GM23338 (cell line): Measurements from ENCODE around the gene LARGE1.

Source experiments
- CREB1 ChIP-seq: fragments of 250-450 bp; sonication (Bioruptor Pico); IDR thresholded peaks from 2 replicates; pipeline ENCODE4 v1.5.0; 2020; ENCODE audit warnings: low read depth, mild to moderate bottlenecking, moderate library complexity
- EZH2 ChIP-seq: fragments of 200-600 bp; sonication (generic); IDR thresholded peaks from one replicate; pipeline ENCODE4 v1.8.0; 2017; ENCODE audit warnings: antibody characterized with exemption, mild to moderate bottlenecking, low read depth; ENCODE audit not compliant: unreplicated experiment
- EZH2phosphoT487 ChIP-seq: fragments of 200-600 bp; sonication (generic); IDR thresholded peaks from one replicate; pipeline ENCODE4 v1.8.1; 2018; ENCODE audit warnings: antibody characterized with exemption; ENCODE audit not compliant: unreplicated experiment
- JUNB ChIP-seq: IDR thresholded peaks from one replicate; pipeline ENCODE4 v1.6.1; 2016; ENCODE audit warnings: antibody characterized with exemption; ENCODE audit not compliant: unreplicated experiment
- TF ChIP-seq, protein P1 (sequence below): IDR thresholded peaks from one replicate; pipeline ENCODE4 v1.6.1; 2018; ENCODE audit warnings: antibody characterized with exemption; ENCODE audit not compliant: unreplicated experiment
- TF ChIP-seq, protein P2 (sequence below), 2 experiments: fragments of 200-600 bp in 1 of 2; sonication (generic) in 1 of 2; conservative IDR thresholded peaks; 2 replicates each; pipeline versions ENCODE4 v1.5.1 to v1.6.1; 2016 to 2017; ENCODE audit warnings: antibody characterized with exemption in 2 of 2, low read depth in 2 of 2, mild to moderate bottlenecking in 2 of 2, moderate library complexity in 1 of 2

DNA sequence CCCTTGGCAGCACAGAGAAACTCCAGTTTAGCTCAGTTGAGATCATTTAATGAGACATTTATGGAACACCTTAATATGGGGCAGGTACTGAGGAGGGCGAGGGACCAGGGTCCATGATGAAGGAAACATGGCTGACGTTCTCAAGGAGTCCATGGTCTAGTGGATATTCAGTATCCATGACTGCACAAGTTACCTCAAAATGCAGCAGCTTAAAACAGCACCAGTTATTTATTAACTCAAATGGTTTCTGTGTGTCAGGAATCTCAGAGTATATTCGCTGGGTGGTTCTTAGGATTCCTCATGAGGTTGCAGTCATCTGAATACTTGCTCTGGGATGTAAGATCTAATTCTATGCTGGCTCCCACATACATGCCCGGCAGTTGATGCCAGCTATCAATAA is 346.8 kb downstream of the LARGE1 start:
- TF ChIP-seq, protein P1, sequence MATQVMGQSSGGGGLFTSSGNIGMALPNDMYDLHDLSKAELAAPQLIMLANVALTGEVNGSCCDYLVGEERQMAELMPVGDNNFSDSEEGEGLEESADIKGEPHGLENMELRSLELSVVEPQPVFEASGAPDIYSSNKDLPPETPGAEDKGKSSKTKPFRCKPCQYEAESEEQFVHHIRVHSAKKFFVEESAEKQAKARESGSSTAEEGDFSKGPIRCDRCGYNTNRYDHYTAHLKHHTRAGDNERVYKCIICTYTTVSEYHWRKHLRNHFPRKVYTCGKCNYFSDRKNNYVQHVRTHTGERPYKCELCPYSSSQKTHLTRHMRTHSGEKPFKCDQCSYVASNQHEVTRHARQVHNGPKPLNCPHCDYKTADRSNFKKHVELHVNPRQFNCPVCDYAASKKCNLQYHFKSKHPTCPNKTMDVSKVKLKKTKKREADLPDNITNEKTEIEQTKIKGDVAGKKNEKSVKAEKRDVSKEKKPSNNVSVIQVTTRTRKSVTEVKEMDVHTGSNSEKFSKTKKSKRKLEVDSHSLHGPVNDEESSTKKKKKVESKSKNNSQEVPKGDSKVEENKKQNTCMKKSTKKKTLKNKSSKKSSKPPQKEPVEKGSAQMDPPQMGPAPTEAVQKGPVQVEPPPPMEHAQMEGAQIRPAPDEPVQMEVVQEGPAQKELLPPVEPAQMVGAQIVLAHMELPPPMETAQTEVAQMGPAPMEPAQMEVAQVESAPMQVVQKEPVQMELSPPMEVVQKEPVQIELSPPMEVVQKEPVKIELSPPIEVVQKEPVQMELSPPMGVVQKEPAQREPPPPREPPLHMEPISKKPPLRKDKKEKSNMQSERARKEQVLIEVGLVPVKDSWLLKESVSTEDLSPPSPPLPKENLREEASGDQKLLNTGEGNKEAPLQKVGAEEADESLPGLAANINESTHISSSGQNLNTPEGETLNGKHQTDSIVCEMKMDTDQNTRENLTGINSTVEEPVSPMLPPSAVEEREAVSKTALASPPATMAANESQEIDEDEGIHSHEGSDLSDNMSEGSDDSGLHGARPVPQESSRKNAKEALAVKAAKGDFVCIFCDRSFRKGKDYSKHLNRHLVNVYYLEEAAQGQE, result no peak
- TF ChIP-seq, protein P2, sequence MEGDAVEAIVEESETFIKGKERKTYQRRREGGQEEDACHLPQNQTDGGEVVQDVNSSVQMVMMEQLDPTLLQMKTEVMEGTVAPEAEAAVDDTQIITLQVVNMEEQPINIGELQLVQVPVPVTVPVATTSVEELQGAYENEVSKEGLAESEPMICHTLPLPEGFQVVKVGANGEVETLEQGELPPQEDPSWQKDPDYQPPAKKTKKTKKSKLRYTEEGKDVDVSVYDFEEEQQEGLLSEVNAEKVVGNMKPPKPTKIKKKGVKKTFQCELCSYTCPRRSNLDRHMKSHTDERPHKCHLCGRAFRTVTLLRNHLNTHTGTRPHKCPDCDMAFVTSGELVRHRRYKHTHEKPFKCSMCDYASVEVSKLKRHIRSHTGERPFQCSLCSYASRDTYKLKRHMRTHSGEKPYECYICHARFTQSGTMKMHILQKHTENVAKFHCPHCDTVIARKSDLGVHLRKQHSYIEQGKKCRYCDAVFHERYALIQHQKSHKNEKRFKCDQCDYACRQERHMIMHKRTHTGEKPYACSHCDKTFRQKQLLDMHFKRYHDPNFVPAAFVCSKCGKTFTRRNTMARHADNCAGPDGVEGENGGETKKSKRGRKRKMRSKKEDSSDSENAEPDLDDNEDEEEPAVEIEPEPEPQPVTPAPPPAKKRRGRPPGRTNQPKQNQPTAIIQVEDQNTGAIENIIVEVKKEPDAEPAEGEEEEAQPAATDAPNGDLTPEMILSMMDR (conservative IDR thresholded peaks at IDR 0.05; ENCODE audit: low read depth in 2 of 2), result no peak
- TF ChIP-seq EZH2, result no peak
- TF ChIP-seq JUNB, result no peak
- TF ChIP-seq EZH2phosphoT487, result no peak
- TF ChIP-seq CREB1, result no peak
